ENCODE results near the gene ARPC4.

ARPC4 gene

GRCh38 chr3:9803494-9803893, 10.6 kb downstream of the ARPC4 start:
- Histone ChIP-seq H3K4me1 (peaks cover 11 to 58% (median 22%) of the 10 kb centered on the region in 10 experiments), H3K9ac (peak overlapping the region in 3 of 11 experiments; percentile 26 to 55 (median 53); a peak in 2 of 22 replicates), H3K27ac (no peak overlapping the region), H3K36me3 (peaks cover 90 to 99% (median 94%) of the 10 kb centered on the region in 11 experiments), H3K4me3 (no peak overlapping the region), H3K4me2 (0 out of 22 replicates have a peak overlapping the region, but pooled peaks of 1 of the 11 experiments have one; percentile 24), H3K27me3 (no peaks in the 10 kb centered on the region), H4K20me1 (peaks cover 15 to 98% (median 85%) of the 10 kb centered on the region in 11 experiments; a peak in 21 of 22 replicates), H3K9me3 (replicated peaks in 1 of 11) (no peaks in the 10 kb centered on the region)
- no peak for TF ChIP-seq Cebpa-rat (IDR thresholded peaks at IDR 0.05)

GRCh38 chr3:9804996-9805395, 12.1 kb downstream of the ARPC4 start:
- Histone ChIP-seq H3K27ac (no peak overlapping the region), H3K4me3 (no peak overlapping the region), H3K4me2 (0 out of 22 replicates have a peak overlapping the region, but pooled peaks of 1 of the 11 experiments have one; percentile 1), H3K9me3 (replicated peaks in 1 of 11) (no peaks in the 10 kb centered on the region), H3K36me3 (peaks cover 75 to 85% (median 79%) of the 10 kb centered on the region in 11 experiments), H4K20me1 (peaks cover 12 to 92% (median 70%) of the 10 kb centered on the region in 11 experiments; a peak in 21 of 22 replicates), H3K9ac (peak overlapping the region in 2 of 11 experiments; percentile 34 to 42; a peak in 2 of 22 replicates), H3K27me3 (no peaks in the 10 kb centered on the region), H3K4me1 (peaks cover 23 to 68% (median 33%) of the 10 kb centered on the region in 10 experiments)
- TF ChIP-seq Cebpa-rat (IDR thresholded peaks at IDR 0.05): no peak

- Histone ChIP-seq H3K9me3 (replicated peaks in 1 of 11) (no peaks in the 10 kb centered on the region), H3K36me3 (peaks cover 63 to 75% (median 67%) of the 10 kb centered on the region in 11 experiments), H3K27me3 (no peaks in the 10 kb centered on the region), H3K4me2 (peak overlapping the region in 3 of 11 experiments; percentile 90 to 93 (median 92); a peak in 3 of 22 replicates), H3K27ac (no peak overlapping the region), H3K9ac (peak overlapping the region in 2 of 11 experiments; percentile 21 to 41; a peak in 1 of 22 replicates), H3K4me3 (no peak overlapping the region), H4K20me1 (peaks cover 7 to 81% (median 59%) of the 10 kb centered on the region in 11 experiments; a peak in 20 of 22 replicates), H3K4me1 (peaks cover 31 to 79% (median 43%) of the 10 kb centered on the region in 10 experiments)
- no peak for TF ChIP-seq Cebpa-rat (IDR thresholded peaks at IDR 0.05)
Observed at GRCh38 chr3:9806137-9806536, 13.3 kb downstream of the ARPC4 start.

GRCh38 chr3:9806688-9807589, 14.1 kb downstream of the ARPC4 start:
- TF ChIP-seq Cebpa-rat (IDR thresholded peaks at IDR 0.05): no peak
- H3K9ac ChIP-seq: peak overlapping the region in 4 of 11 experiments; percentile 2 to 87 (median 44); a peak in 4 of 22 replicates
- no peak overlapping the region for H3K4me3 ChIP-seq
- 0 out of 22 replicates have a peak overlapping the region, but pooled peaks of 1 of the 11 experiments have one; percentile 15 for H3K27ac ChIP-seq
- peaks cover 55 to 74% (median 59%) of the 10 kb centered on the region in 11 experiments for H3K36me3 ChIP-seq
- no peaks in the 10 kb centered on the region for H3K27me3 ChIP-seq
- H4K20me1 ChIP-seq: peaks cover 3 to 73% (median 51%) of the 10 kb centered on the region in 11 experiments; a peak in 19 of 22 replicates
- peaks cover 31 to 79% (median 44%) of the 10 kb centered on the region in 10 experiments for H3K4me1 ChIP-seq
- H3K9me3 ChIP-seq (replicated peaks in 1 of 11): no peaks in the 10 kb centered on the region
- H3K4me2 ChIP-seq: peak overlapping the region in 5 of 11 experiments; percentile 89 to 95 (median 92); a peak in 9 of 22 replicates

GRCh38 chr3:9807981-9808344, 15.1 kb downstream of the ARPC4 start:
- Histone ChIP-seq H3K27ac (peak overlapping the region in 7 of 11 experiments; percentile 10 to 92 (median 88); a peak in 11 of 22 replicates), H3K36me3 (peaks cover 50 to 69% (median 55%) of the 10 kb centered on the region in 11 experiments), H4K20me1 (peaks cover 3 to 65% (median 48%) of the 10 kb centered on the region in 11 experiments; a peak in 19 of 22 replicates), H3K4me3 (no peak overlapping the region), H3K4me1 (peaks cover 31 to 76% (median 44%) of the 10 kb centered on the region in 10 experiments), H3K4me2 (peak overlapping the region; percentile 9 to 95 (median 90); a peak in 21 of 22 replicates), H3K9me3 (replicated peaks in 1 of 11) (no peaks in the 10 kb centered on the region), H3K9ac (peak overlapping the region; percentile 0 to 92 (median 27); a peak in 11 of 22 replicates), H3K27me3 (no peaks in the 10 kb centered on the region)
- TF ChIP-seq Cebpa-rat (IDR thresholded peaks at IDR 0.05): no peak

GRCh38 chr3:9808345-9809037, 15.6 kb downstream of the ARPC4 start:
- peak overlapping the region in 10 of 11 experiments; percentile 13 to 92 (median 68); a peak in 12 of 22 replicates for H3K9ac ChIP-seq
- H3K9me3 ChIP-seq (replicated peaks in 1 of 11): no peaks in the 10 kb centered on the region
- H3K4me3 ChIP-seq: 0 out of 20 replicates have a peak overlapping the region, but pooled peaks of 1 of the 10 experiments have one; percentile 76
- H4K20me1 ChIP-seq: peaks cover 3 to 59% (median 43%) of the 10 kb centered on the region in 11 experiments; a peak in 19 of 22 replicates
- peaks cover 31 to 71% (median 44%) of the 10 kb centered on the region in 10 experiments for H3K4me1 ChIP-seq
- H3K36me3 ChIP-seq: peaks cover 45 to 69% (median 55%) of the 10 kb centered on the region in 11 experiments
- H3K27ac ChIP-seq: peak overlapping the region in 9 of 11 experiments; percentile 29 to 92 (median 90); a peak in 17 of 22 replicates
- TF ChIP-seq Cebpa-rat (IDR thresholded peaks at IDR 0.05): no peak
- H3K27me3 ChIP-seq: no peaks in the 10 kb centered on the region
- peak overlapping the region; percentile 84 to 95 (median 91) for H3K4me2 ChIP-seq

GRCh38 chr3:9809239-9809614, 16.3 kb downstream of the ARPC4 start:
- Histone ChIP-seq H3K36me3 (peaks cover 38 to 68% (median 54%) of the 10 kb centered on the region in 11 experiments), H3K27me3 (no peaks in the 10 kb centered on the region), H3K9ac (peak overlapping the region; percentile 78 to 92 (median 87)), H3K9me3 (replicated peaks in 1 of 11) (no peaks in the 10 kb centered on the region), H3K27ac (peak overlapping the region; percentile 71 to 92 (median 88)), H3K4me3 (peak overlapping the region; percentile 59 to 81 (median 69)), H3K4me2 (peak overlapping the region; percentile 84 to 95 (median 91)), H3K4me1 (peaks cover 31 to 63% (median 44%) of the 10 kb centered on the region in 10 experiments), H4K20me1 (peaks cover 3 to 52% (median 37%) of the 10 kb centered on the region in 11 experiments; a peak in 19 of 22 replicates)
- TF ChIP-seq Cebpa-rat (IDR thresholded peaks at IDR 0.05): no peak

Measured in BLaER1 treated with 17β-estradiol and CSF1 and Interleukin-3, amounts not matched to agents 10 nM and 100 nM (cell line).